HG03135 (cell line): ENCODE measurements around the gene EPHA1.

Experiments used
- ATAC-seq: cut with Tn5 transposase; IDR thresholded peaks from one replicate; pipeline ENCODE4 v1.9.1; 2021; ENCODE audit warnings: mild to moderate bottlenecking, moderate library complexity; ENCODE audit not compliant: unreplicated experiment

EPHA1 gene

GRCh38 chr7:143352531-143353002 is 56.1 kb downstream of the EPHA1 start:
- ATAC-seq = no peak

- no peak for ATAC-seq
Measured at GRCh38 chr7:143351574-143351973, 57.1 kb downstream of the EPHA1 start.

GRCh38 chr7:143351060-143351459 is 57.6 kb downstream of the EPHA1 start:
- no peak for ATAC-seq

- ATAC-seq = no peak
Measured at GRCh38 chr7:143347950-143348349, 60.7 kb downstream of the EPHA1 start.

- ATAC-seq = no peak
Measured at GRCh38 chr7:143346018-143346417, 62.6 kb downstream of the EPHA1 start.

GRCh38 chr7:143345428-143345900 is 63.2 kb downstream of the EPHA1 start:
- ATAC-seq = no peak

GRCh38 chr7:143343596-143343995 is 65.1 kb downstream of the EPHA1 start:
- ATAC-seq = no peak

- no peak for ATAC-seq
Measured at GRCh38 chr7:143341842-143342241, 66.8 kb downstream of the EPHA1 start.
